ENCODE results near the gene AIG1.
"Not testable (repeated sequence)": the region's sequence is repeated elsewhere in the genome, so short reads cannot be mapped to it uniquely, and the experiment has no call there.

Gene AIG1

GRCh38 chr6:143058987-143059386 is 1.7 kb upstream of the AIG1 start:
- DNase-seq (ENCODE audit: low read depth in 2 of 2), result no peak

GRCh38 chr6:143059663-143060353 is 881 bp upstream of the AIG1 start:
- DNase-seq (ENCODE audit: low read depth in 2 of 2), result no peak

DNA sequence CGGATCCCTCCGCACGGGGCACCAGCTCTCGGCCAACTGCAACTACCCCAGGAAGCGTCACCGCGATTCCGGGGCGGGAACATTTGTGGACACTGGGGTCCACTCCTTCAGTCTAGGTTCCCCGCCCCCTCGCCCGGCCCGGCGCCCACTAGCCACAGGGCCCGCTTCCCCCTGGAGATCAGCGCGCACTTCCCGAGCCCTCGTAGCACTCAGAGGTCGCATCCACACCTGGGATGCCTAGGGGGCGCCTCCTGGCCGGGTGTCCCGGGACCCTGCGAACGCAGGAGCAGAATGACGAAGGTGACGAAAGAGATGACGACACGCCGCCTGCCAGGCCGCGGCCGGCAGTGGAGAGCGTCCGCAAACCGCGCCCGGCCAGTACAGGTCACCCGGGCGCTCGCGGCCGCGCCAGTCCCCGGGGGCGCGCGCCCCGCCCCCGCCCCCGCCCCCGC is 309 bp upstream of the AIG1 start:
- DNase-seq (ENCODE audit: low read depth in 2 of 2), result peak; percentile 46 to 59

- no peak for DNase-seq (ENCODE audit: low read depth in 2 of 2)
Measured at GRCh38 chr6:143061597-143062385, 1.1 kb downstream of the AIG1 start.

GRCh38 chr6:143062551-143062950 is 1.9 kb downstream of the AIG1 start:
- no peak for DNase-seq (ENCODE audit: low read depth in 2 of 2)

DNA sequence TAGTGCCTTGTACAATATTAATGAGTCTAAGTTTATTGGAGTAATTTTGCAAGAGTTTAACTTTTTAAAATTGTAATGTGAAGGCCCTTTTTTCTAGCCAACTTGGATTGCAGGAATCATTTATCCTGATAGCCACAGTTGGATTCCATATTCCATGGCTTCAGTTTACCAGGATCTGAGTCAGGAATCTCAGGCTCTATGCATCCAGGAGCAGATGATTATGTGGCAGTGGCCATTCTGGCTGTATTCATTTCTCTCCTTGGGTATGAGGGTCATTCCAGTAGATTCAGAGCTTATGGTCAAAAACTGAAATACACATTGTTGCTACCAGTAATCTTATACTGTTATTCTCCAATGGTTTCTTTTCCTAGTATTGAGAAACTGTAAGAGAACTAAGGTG is 2.9 kb downstream of the AIG1 start:
- no peak for DNase-seq (ENCODE audit: low read depth in 2 of 2)

GRCh38 chr6:143064271-143064670 is 3.6 kb downstream of the AIG1 start:
- DNase-seq (ENCODE audit: low read depth in 2 of 2), result no peak

DNA sequence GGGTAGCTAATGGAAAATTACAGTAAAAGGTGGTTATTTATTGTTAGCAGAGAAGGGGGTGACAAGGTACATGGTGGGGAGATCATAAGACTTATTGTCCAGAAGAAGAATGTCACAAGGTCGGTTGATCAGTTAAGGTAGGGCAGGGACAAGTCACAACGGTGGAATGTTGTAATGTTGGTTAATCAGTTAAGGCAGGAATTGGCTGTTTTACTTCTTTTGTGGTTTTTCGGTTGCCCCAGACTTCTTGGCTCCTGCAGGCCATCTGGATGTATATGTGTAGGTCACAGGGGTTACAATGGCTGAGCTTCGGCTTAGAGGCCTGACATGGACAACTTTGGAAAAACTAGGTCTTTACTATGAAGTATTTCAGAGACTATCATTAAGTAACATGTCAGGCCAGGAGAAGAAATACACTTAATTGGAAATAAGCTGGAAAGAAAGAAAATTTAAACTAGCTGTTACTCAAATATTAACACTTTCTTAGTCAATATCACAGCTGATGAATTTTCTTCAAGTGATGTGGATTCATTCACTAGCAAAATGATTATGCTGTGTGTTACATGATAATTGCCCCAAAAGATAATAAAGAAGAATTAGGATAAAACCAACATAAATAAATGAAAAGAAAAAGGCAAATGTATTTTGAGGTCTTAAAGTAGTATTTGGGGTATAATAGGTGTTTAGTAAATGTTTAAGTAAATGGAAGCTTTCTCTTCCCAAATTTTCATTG is 4.4 kb downstream of the AIG1 start:
- no peak for DNase-seq (ENCODE audit: low read depth in 2 of 2)

DNA sequence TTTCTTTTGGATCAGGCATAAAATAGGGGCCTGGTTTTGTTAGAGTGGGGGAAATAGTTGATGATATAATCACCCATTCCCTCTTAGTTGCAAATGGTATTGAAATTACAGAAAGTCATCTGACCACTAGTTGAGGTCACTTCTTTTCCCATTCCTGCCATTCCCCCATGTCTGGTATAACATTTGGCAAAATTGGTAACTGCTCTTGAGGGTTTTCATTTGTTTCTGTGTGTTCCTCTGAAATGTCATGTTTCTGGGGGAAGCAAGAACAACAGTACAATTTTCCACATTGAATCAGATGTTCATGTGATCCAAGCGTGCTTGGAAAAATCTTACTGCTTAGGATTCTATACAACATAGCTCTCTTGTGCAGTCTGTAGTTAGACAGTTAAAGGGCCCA is 7.3 kb downstream of the AIG1 start:
- no peak for DNase-seq (ENCODE audit: low read depth in 2 of 2)

DNA sequence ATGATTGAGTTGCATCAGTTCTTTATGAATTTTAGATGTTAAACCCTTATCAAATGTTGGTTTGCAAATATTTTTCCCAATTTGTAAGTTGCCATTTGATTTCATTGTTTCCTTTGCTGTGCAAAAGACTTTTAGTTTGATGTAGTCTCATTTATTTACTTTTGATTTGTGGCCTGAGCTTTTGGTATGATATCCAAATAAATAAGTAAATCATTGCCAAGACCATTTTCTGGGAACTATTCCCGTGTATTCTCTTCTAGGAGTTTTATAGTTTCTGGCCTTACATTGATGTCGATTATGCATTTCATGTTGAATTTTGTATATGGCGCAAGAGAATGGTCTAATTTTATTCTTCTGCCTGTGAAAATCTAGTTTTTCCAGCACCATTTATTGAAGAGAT is 13.4 kb downstream of the AIG1 start:
- no peak for DNase-seq (ENCODE audit: low read depth in 2 of 2)

DNA sequence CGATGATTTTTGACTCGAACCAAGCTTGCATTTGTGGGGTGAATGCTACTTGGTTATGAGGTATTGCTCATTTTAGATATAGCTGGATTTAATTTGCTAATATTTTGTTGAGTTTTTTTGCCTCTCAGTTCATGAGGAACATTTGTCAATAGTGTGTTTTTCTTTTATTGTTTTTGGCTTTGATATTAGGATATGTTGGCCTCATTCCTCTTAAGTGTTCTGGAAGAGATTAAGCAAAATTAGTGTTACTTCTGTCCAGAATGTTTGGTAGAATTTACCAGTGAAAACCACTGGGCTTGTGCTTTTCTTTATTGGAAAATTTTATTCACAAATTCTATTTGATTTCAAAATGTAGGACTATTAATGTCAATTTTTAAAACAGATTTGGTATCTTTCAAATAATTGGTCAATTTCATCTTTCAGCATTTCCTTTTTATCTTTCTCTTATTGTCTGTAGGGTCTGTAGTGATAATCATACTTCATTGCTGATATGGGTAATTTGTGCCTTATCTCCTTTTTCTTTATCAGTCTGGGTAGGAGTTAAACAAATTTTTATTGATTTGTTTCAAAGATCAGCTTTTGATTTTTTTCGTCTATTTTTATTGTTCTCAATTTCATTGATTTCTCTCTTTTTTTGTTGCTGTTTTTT is 14.1 kb downstream of the AIG1 start:
- DNase-seq (ENCODE audit: low read depth in 2 of 2), result no peak

DNA sequence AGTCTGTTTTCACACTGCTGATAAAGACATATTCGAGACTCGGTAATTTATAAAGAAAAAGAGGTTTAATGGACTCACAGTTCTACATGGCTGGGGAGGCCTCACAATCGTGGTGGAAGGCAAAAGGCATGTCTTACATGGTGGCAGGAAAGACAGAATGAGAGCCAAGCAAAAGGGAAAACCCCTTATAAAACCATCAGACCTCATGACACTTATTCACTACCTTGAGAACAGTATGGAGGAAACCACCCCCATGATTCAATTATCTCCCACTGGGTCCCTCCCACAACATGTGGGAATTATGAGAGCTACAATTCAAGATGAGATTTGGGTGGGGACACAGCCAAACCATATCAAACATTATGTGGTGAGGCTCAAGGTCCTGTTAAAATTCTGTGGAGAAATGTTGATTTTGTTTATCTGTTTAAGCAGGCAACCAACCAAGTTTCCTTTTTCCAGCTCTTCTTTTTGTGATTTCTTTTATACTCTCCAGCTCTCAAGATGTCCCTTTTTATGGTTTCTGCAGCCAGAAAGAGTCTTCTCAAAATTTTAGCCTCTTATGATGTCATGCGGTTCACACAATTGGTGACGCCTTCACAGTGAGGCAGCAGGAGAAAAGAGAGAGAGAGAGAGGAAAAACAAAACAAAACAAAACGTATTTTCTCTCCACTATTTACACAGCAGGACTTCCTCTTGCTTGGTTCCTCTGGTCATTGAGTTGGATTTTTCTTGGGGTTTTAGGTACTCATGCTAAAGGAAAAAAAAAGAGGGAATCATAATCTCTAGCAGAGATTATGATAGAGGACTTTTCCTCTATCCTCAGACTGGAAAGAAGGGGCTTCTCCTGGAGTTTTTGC is 18.0 kb downstream of the AIG1 start:
- no peak for DNase-seq (ENCODE audit: low read depth in 2 of 2)

DNA sequence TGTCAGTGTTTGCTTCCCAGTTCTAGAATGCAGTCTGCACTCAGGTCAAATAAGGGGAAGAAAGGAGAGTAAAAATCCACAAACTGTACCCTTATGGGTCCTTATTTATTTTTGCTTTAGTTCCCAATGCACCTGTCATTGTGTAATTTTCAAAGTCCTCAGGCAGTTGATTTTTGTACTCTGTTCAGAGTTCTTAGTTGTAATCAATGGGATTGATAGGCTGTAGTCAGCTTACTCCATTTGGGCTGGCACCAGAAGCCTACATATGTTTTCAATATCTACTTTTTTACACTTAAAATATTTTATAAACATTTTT is 18.6 kb downstream of the AIG1 start:
- no peak for DNase-seq (ENCODE audit: low read depth in 2 of 2)

DNA sequence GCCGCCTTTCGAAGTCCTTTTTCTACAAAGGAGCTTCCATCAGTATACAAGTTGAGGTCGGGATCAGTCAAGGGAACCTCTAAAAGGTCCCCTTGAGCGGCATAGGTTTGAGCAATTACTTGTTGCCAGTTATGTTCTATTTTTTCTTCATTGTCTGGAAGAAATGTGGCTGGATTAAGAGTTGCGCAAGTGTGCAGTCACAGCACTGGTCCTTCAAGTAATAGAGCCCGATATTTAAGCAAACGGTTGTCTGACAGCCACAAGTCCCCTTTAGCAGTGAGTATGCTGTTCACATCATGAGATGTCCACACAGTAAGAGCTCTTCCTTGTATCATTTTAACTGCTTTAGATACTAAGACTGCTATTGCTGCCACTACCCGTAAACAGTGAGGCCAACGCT is 21.6 kb downstream of the AIG1 start:
- DNase-seq (ENCODE audit: low read depth in 2 of 2), result not testable (repeated sequence)

GRCh38 chr6:143084019-143084418 is 23.3 kb downstream of the AIG1 start:
- not testable (repeated sequence) for DNase-seq (ENCODE audit: low read depth in 2 of 2)

DNA sequence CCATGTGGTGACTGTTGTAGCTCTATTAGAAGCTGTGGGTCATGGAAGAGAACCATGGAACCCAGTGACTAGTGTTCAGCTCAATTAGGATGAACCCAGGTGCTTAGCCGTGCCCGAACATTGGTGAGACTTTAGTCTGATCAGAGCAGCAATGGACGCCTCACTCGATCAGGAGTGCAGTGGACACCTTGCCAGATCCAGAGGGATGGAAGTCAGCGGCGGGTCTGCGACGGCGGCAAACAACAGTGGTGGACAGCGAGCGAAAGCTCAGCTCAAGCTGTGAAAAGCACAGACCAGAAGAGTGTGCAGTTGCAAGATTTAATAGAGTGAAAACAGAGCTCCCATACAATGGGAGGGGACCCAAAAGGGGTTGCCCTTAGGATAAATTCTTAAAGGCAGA is 26.6 kb downstream of the AIG1 start:
- not testable (repeated sequence) for DNase-seq (ENCODE audit: low read depth in 2 of 2)

DNA sequence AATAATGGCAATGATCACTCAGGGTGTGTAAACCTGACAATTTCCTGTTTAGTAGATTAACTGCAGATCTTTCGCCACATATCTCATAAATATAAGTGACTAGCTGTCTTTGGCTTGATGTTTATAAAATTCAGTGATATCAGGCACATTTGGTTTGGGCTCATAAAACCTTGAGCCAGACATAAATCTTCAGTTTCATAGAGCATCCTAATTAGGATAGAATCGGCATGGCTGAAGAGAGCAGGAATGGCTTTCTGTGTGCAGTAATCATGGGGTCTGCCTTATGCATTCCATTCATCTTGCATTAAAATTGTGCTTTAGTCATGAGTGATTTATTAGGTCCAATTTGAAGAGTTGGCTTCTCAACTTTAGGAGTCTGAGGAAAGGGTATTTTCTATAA is 27.2 kb downstream of the AIG1 start:
- no peak for DNase-seq (ENCODE audit: low read depth in 2 of 2)

- DNase-seq (ENCODE audit: low read depth in 2 of 2), result no peak
Measured at GRCh38 chr6:143090314-143091044, 29.8 kb downstream of the AIG1 start.

DNA sequence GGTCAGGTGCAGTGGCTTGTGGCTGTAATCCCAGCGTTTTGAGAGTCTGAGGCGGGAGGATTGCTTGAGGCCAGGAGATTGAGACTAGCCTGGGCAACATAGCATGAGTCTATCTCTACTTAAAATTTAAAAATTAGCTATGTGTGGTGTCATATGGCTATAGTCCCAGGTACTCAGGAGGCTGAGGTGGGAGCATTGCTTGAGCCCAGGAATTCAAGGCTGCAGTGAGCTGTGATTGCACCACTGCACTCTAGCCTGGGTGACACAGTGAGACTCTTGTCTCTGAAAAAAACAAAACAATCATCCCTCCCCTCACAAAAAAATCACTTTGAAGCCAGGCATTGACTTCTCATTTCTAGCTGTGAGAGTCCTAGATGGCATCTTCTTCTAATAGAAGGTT is 32.1 kb downstream of the AIG1 start:
- DNase-seq (ENCODE audit: low read depth in 2 of 2), result no peak

- no peak for DNase-seq (ENCODE audit: low read depth in 2 of 2)
Measured at GRCh38 chr6:143093290-143093689, 32.6 kb downstream of the AIG1 start.

DNA sequence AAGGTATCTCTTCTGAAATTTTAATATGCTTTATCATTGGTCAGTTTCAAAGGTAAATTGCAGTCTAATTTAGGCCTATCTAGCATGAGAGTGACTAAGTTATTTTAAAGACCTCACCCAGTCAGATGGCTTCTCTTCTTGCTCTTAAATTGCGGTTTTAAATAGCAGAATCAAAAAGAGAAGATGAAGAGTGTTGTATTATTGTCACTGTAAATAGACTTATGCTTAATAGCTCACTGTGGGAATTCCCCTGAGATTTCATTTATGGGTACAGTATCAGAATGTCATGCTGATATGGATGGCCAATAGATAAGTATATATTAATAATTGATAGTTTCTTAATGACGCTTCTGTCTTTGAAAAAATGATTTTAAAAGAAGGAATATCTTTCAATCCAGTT is 35.7 kb downstream of the AIG1 start:
- DNase-seq (ENCODE audit: low read depth in 2 of 2), result no peak
